HEK293 (cell line): ENCODE measurements around the gene MAML3.

Experiments
- CTCF ChIA-PET: fragments of 350-600 bp; formaldehyde crosslinking; extraction: SDS; loops from one replicate; lab custom pipeline; 2021; ENCODE audit warnings: antibody characterized with exemption; lab: Yijun Ruan, JAX
- POLR2A ChIA-PET: fragments of 300-600 bp; formaldehyde crosslinking; extraction: SDS; loops from one replicate; lab custom pipeline; 2020; ENCODE audit warnings: antibody characterized with exemption, inconsistent platforms; lab: Yijun Ruan, JAX
- H3K27ac ChIP-seq: fragments of 200-500 bp; sonication (Bioruptor generic); 2 replicates; pipeline ENCODE4 v1.5.1; 2014; ENCODE audit warnings: low read depth, low read length, control low read depth, inconsistent platforms; ENCODE audit errors: extremely low read depth
- H3K36me3 ChIP-seq, 2 experiments: fragments of 200-500 bp in 1 of 2; sonication (Bioruptor generic) in 1 of 2; 1 replicate in 1 of 2; 2 replicates in 1 of 2; pipeline ENCODE4 v1.5.1; 2014 to 2017; ENCODE audit warnings: inconsistent platforms in 2 of 2, low read length in 2 of 2; ENCODE audit not compliant: control insufficient read depth in 2 of 2, insufficient read depth in 1 of 2
- H3K4me1 ChIP-seq: fragments of 200-500 bp; sonication (Bioruptor generic); 2 replicates; pipeline ENCODE4 v1.5.1; 2014; ENCODE audit warnings: mild to moderate bottlenecking, low read length, inconsistent platforms; ENCODE audit not compliant: control insufficient read depth, insufficient read depth
- H3K4me3 ChIP-seq: 2 replicates; pipeline ENCODE4 v1.5.1; 2011; ENCODE audit warnings: low read depth, mild to moderate bottlenecking, control low read depth, low read length, moderate library complexity
- H3K9me3 ChIP-seq: fragments of 200-500 bp; sonication (Bioruptor generic); 2 replicates; pipeline ENCODE4 v1.5.1; 2014; ENCODE audit warnings: low read depth, low read length, inconsistent platforms; ENCODE audit not compliant: control insufficient read depth, insufficient read depth
- HOXA7 ChIP-seq: sonication (generic); formaldehyde crosslinking; IDR thresholded peaks from 2 replicates; pipeline ENCODE4 v1.8.1; 2022; ENCODE audit warnings: missing genetic modification reagents, borderline replicate concordance
- KLF7 ChIP-seq: fragments of 450-650 bp; formaldehyde crosslinking; IDR thresholded peaks from 2 replicates; pipeline ENCODE4 v1.5.1; 2016; ENCODE audit warnings: missing biosample characterization, missing genetic modification characterization, borderline replicate concordance
- YY2 ChIP-seq: fragments of 450-650 bp; formaldehyde crosslinking; IDR thresholded peaks from 2 replicates; pipeline ENCODE4 v1.5.1; 2016; ENCODE audit warnings: missing biosample characterization, missing genetic modification characterization
- ZBTB20 ChIP-seq: fragments of 450-650 bp; formaldehyde crosslinking; IDR thresholded peaks from 2 replicates; pipeline ENCODE4 v1.5.1; 2016; ENCODE audit warnings: missing biosample characterization, missing genetic modification characterization
- ZNF121 ChIP-seq: fragments of 450-650 bp; formaldehyde crosslinking; IDR thresholded peaks from 2 replicates; pipeline ENCODE4 v1.5.1; 2016; ENCODE audit warnings: missing biosample characterization, missing genetic modification characterization
- ZNF133 ChIP-seq: fragments of 450-650 bp; formaldehyde crosslinking; IDR thresholded peaks from 2 replicates; pipeline ENCODE4 v1.5.1; 2016; ENCODE audit warnings: missing biosample characterization, missing genetic modification characterization
- ZNF16 ChIP-seq: fragments of 450-650 bp; formaldehyde crosslinking; IDR thresholded peaks from 2 replicates; pipeline ENCODE4 v1.5.1; 2016; ENCODE audit warnings: low read depth, missing biosample characterization, missing genetic modification characterization
- ZNF311 ChIP-seq: fragments of 450-650 bp; formaldehyde crosslinking; IDR thresholded peaks from 2 replicates; pipeline ENCODE4 v1.5.1; 2017; ENCODE audit warnings: missing biosample characterization, missing genetic modification characterization, borderline replicate concordance
- ZNF623 ChIP-seq: fragments of 450-650 bp; formaldehyde crosslinking; IDR thresholded peaks from 2 replicates; pipeline ENCODE4 v1.5.1; 2016; ENCODE audit warnings: missing biosample characterization, missing genetic modification characterization
- ZNF76 ChIP-seq: fragments of 450-650 bp; formaldehyde crosslinking; IDR thresholded peaks from 2 replicates; pipeline ENCODE4; 2016; ENCODE audit warnings: low read depth, missing biosample characterization, missing genetic modification characterization, borderline replicate concordance
- ZNF785 ChIP-seq: fragments of 450-650 bp; formaldehyde crosslinking; IDR thresholded peaks from 2 replicates; pipeline ENCODE4 v1.5.1; 2016; ENCODE audit warnings: missing biosample characterization, missing genetic modification characterization
- TF ChIP-seq, protein P1 (sequence below): fragments of 450-650 bp; formaldehyde crosslinking; IDR thresholded peaks from 2 replicates; pipeline ENCODE4 v1.5.1; 2016; ENCODE audit warnings: missing biosample characterization, missing genetic modification characterization
- TF ChIP-seq, protein P2 (sequence below): fragments of 450-650 bp; formaldehyde crosslinking; IDR thresholded peaks from 2 replicates; pipeline ENCODE4 v1.5.1; 2016; ENCODE audit warnings: missing biosample characterization, missing genetic modification characterization, low read depth
- TF ChIP-seq, protein P3 (sequence below): fragments of 450-650 bp; formaldehyde crosslinking; IDR thresholded peaks from 2 replicates; pipeline ENCODE4 v1.5.1; 2016; ENCODE audit warnings: missing biosample characterization, missing genetic modification characterization
- TF ChIP-seq, protein P4 (sequence below): fragments of 450-650 bp; formaldehyde crosslinking; IDR thresholded peaks from 2 replicates; pipeline ENCODE4 v1.5.0; 2017; ENCODE audit warnings: missing biosample characterization, missing genetic modification characterization, borderline replicate concordance

MAML3 gene

DNA sequence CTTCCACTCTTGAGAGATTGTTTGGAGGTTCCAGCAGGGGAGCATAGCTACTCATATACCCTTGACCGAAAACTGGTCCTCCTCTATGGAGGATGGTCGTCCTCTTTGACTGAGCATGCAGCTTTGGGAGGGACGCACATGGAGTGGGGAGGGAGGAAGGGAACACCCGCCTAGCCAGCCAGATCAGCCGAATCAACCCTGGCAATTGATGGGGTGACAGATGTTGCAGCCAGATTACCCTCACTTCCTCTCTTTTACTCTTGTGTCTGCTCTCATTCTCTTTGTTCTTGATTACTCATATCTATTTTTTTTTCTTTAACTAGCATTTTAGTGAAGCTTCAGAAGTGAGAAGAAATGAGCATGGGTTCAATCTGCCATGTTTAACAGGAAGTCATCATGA lies 468.8 kb downstream of the MAML3 start (continued):
- no peak for TF ChIP-seq ZBTB20 (tag by site-specific recombination)
- TF ChIP-seq ZNF16 (tag by site-specific recombination): no peak

DNA sequence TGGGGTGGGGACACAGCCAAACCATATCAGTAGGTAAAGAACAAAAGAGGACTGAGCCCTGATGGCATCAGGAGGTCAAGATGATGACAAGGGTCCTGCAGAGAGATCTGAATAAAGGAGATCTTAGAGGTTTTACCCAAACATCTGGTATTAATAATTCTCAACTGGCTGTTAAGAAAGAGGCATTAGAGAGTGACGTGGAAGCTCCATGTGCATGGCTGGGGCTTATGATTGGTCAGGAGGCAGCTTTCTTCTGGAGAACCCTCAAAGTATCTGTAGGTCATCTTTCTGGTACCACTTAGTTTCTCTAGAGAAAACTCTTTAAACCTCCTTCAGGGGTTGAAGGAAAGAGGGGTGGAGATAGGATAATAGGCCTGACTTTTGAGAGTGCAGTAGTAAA lies 469.6 kb downstream of the MAML3 start:
- Histone ChIP-seq H3K36me3 (peaks cover 0 to 37% of the 10 kb centered on the region in 2 experiments; a peak in 1 of 3 replicates), H3K27ac (no peak overlapping the region), H3K4me3 (no peak overlapping the region), H3K9me3 (no peaks in the 10 kb centered on the region), H3K4me1 (no peaks in the 10 kb centered on the region)
- TF ChIP-seq ZNF785 (no peak), ZNF76 (tag by site-specific recombination) (no peak), KLF7 (tag by site-specific recombination) (no peak)
- TF ChIP-seq, protein P1, sequence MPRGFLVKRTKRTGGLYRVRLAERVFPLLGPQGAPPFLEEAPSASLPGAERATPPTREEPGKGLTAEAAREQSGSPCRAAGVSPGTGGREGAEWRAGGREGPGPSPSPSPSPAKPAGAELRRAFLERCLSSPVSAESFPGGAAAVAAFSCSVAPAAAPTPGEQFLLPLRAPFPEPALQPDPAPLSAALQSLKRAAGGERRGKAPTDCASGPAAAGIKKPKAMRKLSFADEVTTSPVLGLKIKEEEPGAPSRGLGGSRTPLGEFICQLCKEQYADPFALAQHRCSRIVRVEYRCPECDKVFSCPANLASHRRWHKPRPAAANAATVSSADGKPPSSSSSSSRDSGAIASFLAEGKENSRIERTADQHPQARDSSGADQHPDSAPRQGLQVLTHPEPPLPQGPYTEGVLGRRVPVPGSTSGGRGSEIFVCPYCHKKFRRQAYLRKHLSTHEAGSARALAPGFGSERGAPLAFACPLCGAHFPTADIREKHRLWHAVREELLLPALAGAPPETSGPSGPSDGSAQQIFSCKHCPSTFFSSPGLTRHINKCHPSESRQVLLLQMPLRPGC: no peak
- TF ChIP-seq, protein P2, sequence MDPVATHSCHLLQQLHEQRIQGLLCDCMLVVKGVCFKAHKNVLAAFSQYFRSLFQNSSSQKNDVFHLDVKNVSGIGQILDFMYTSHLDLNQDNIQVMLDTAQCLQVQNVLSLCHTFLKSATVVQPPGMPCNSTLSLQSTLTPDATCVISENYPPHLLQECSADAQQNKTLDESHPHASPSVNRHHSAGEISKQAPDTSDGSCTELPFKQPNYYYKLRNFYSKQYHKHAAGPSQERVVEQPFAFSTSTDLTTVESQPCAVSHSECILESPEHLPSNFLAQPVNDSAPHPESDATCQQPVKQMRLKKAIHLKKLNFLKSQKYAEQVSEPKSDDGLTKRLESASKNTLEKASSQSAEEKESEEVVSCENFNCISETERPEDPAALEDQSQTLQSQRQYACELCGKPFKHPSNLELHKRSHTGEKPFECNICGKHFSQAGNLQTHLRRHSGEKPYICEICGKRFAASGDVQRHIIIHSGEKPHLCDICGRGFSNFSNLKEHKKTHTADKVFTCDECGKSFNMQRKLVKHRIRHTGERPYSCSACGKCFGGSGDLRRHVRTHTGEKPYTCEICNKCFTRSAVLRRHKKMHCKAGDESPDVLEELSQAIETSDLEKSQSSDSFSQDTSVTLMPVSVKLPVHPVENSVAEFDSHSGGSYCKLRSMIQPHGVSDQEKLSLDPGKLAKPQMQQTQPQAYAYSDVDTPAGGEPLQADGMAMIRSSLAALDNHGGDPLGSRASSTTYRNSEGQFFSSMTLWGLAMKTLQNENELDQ (tag by site-specific recombination): no peak
- POLR2A ChIA-PET: no interaction called here
- CTCF ChIA-PET: interaction anchor here (1.4 kb wide), 1 partner anchor 28 kb away, joined by 3 read pairs; no protein-coding TSS in a partner anchor

DNA sequence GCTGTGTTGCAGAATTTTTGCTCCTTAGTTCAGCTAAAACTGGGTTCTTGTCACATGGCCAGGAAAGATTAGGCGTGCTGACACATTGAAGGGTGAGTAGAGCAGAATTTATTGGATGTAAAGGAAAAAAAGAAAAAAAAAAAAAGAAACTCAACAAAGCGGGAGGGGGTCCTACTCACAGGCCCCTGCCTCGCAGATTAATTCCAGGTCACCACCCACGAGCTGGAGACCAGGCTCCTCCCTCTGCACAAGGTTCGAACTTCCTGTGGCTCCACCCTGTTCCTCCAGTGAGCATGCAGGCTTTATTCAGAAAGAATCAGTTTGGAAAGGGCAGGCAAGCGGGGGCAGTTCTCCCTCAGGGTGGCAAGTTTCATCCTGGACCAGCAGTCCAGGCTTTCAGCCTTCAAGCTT lies 471.2 kb downstream of the MAML3 start:
- Histone ChIP-seq H3K4me1 (no peaks in the 10 kb centered on the region), H3K27ac (no peak overlapping the region), H3K4me3 (no peak overlapping the region), H3K9me3 (no peaks in the 10 kb centered on the region), H3K36me3 (peaks cover 0 to 53% of the 10 kb centered on the region in 2 experiments; a peak in 1 of 3 replicates)
- ChIA-PET CTCF (interaction anchor here (0.6 kb wide), 1 partner anchor 1603 kb away, joined by 5 read pairs; no protein-coding TSS in a partner anchor), POLR2A (no interaction called here)
- TF ChIP-seq, protein P2 (tag by site-specific recombination): no peak
- TF ChIP-seq ZNF311 (tag by site-specific recombination): no peak

DNA sequence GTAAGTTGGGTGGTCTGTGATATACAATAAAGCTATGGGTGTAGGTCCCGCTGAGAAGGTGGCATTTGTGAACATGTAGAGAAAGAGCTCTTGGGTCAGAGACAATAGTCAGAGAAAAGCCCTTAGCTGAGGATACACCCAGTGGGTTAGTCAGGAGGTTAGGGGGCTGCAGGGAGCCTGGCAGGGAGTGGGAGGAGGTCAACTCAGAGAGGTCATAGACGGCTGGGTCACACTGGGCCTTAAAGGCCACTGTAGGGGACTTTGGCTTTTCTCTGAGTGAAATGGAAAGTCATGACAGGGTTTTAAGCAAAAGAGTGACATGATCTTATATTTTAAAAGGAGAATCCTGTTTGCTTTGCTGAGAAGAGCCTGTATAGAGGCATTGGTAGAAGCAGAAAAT lies 471.7 kb downstream of the MAML3 start:
- H3K4me3 ChIP-seq: no peak overlapping the region
- TF ChIP-seq ZNF121 (no peak), ZNF133 (no peak), HOXA7 (CRISPR knock-in tag) (no peak), ZNF623 (tag by site-specific recombination) (no peak), YY2 (tag by site-specific recombination) (no peak)
- TF ChIP-seq, protein P3, sequence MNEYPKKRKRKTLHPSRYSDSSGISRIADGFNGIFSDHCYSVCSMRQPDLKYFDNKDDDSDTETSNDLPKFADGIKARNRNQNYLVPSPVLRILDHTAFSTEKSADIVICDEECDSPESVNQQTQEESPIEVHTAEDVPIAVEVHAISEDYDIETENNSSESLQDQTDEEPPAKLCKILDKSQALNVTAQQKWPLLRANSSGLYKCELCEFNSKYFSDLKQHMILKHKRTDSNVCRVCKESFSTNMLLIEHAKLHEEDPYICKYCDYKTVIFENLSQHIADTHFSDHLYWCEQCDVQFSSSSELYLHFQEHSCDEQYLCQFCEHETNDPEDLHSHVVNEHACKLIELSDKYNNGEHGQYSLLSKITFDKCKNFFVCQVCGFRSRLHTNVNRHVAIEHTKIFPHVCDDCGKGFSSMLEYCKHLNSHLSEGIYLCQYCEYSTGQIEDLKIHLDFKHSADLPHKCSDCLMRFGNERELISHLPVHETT (tag by site-specific recombination): no peak
- TF ChIP-seq, protein P4, sequence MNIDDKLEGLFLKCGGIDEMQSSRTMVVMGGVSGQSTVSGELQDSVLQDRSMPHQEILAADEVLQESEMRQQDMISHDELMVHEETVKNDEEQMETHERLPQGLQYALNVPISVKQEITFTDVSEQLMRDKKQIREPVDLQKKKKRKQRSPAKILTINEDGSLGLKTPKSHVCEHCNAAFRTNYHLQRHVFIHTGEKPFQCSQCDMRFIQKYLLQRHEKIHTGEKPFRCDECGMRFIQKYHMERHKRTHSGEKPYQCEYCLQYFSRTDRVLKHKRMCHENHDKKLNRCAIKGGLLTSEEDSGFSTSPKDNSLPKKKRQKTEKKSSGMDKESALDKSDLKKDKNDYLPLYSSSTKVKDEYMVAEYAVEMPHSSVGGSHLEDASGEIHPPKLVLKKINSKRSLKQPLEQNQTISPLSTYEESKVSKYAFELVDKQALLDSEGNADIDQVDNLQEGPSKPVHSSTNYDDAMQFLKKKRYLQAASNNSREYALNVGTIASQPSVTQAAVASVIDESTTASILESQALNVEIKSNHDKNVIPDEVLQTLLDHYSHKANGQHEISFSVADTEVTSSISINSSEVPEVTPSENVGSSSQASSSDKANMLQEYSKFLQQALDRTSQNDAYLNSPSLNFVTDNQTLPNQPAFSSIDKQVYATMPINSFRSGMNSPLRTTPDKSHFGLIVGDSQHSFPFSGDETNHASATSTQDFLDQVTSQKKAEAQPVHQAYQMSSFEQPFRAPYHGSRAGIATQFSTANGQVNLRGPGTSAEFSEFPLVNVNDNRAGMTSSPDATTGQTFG (tag by site-specific recombination): no peak
- no peaks in the 10 kb centered on the region for H3K4me1 ChIP-seq
- no peak overlapping the region for H3K27ac ChIP-seq
- no peaks in the 10 kb centered on the region for H3K9me3 ChIP-seq
- peaks cover 0 to 49% of the 10 kb centered on the region in 2 experiments; a peak in 1 of 3 replicates for H3K36me3 ChIP-seq
- ChIA-PET CTCF (interaction anchor here (0.7 kb wide), 1 partner anchor 13 kb away, joined by 3 read pairs; no protein-coding TSS in a partner anchor), POLR2A (no interaction called here)
